ENCODE results near the gene SMAD6.

GRCh38 chr15:66748708-66749035 is 46.6 kb downstream of the SMAD6 start:
- TF ChIP-seq CTCF (IDR thresholded peaks at IDR 0.05 in 2 of 3, conservative IDR thresholded peaks at IDR 0.05 in 1 of 3; ENCODE audit: control insufficient read depth in 2 of 3, extremely low read depth in 1 of 3, insufficient read depth in 1 of 3, low read depth in 3 of 3, low read length in 3 of 3) (no peak), GABPA (IDR thresholded peaks at IDR 0.05; ENCODE audit: low read depth) (no peak), REST (IDR thresholded peaks at IDR 0.05; ENCODE audit: low read depth, low read length) (no peak), ZNF24 (IDR thresholded peaks at IDR 0.05) (no peak), TCF7 (IDR thresholded peaks at IDR 0.05; ENCODE audit: borderline replicate concordance) (no peak), YY1 (IDR thresholded peaks at IDR 0.05; ENCODE audit: low read depth, low read length) (no peak), RAD21 (IDR thresholded peaks at IDR 0.05; ENCODE audit: insufficient read depth, low read depth, low read length) (no peak), MYB (IDR thresholded peaks at IDR 0.05; ENCODE audit: borderline replicate concordance, low read depth, low read length) (no peak)

All from GM12878 (cell line).